H1 (cell line): ENCODE results near the gene MYLK. TPM values are rescaled to one million over a fixed set of nuclear protein-coding genes. Genes with fewer than 3 reads are reported as not detected.

Experiments used
- BCL11A ChIP-seq, 2 experiments: IDR thresholded peaks; one replicate each; pipeline ENCODE4 v1.6.1; 2011; ENCODE audit warnings: low read depth in 2 of 2, low read length in 2 of 2, mild to moderate bottlenecking in 2 of 2
- CHD2 ChIP-seq: IDR thresholded peaks from 2 replicates; pipeline ENCODE4 v1.6.1; 2012; ENCODE audit warnings: low read length, improper control_type of control experiment
- CTBP2 ChIP-seq: IDR thresholded peaks from 2 replicates; pipeline ENCODE4 v1.7.0; 2011; ENCODE audit warnings: borderline replicate concordance, mild to moderate bottlenecking, moderate library complexity, mixed read lengths, low read length; ENCODE audit not compliant: insufficient read depth, insufficient read length
- JUND ChIP-seq: IDR thresholded peaks from 2 replicates; pipeline ENCODE4 v1.6.1; 2011; ENCODE audit warnings: mild to moderate bottlenecking, improper control_type of control experiment, low read length
- POLR2AphosphoS5 ChIP-seq: IDR thresholded peaks from 2 replicates; pipeline ENCODE4 v1.6.1; 2011; ENCODE audit warnings: low read depth, low read length
- RBBP5 ChIP-seq: IDR thresholded peaks from 2 replicates; pipeline ENCODE4 v1.7.1; 2012; ENCODE audit warnings: low read depth, mild to moderate bottlenecking, inconsistent platforms, low read length, moderate library complexity, borderline replicate concordance
- RNF2 ChIP-seq: fragments of 200-900, 300-1000 bp; sonication (generic); IDR thresholded peaks from 2 replicates; pipeline ENCODE4 v1.7.1; 2016; ENCODE audit warnings: borderline replicate concordance, low read depth, mild to moderate bottlenecking, antibody characterized with exemption, low read length; ENCODE audit not compliant: poor library complexity, severe bottlenecking; ENCODE audit errors: missing control alignments
- SIN3A ChIP-seq, 2 experiments: IDR thresholded peaks in 1 of 2; conservative IDR thresholded peaks in 1 of 2; 2 replicates each; pipeline ENCODE4 v1.6.1; 2011 to 2012; ENCODE audit warnings: low read length in 2 of 2, improper control_type of control experiment in 1 of 2, low read depth in 1 of 2, mild to moderate bottlenecking in 1 of 2
- SRF ChIP-seq: IDR thresholded peaks from 2 replicates; pipeline ENCODE4 v1.6.1; 2011; ENCODE audit warnings: mild to moderate bottlenecking, low read depth, low read length, moderate library complexity
- TEAD4 ChIP-seq: IDR thresholded peaks from 2 replicates; pipeline ENCODE4 v1.6.1; 2012; ENCODE audit warnings: low read depth, low read length, inconsistent platforms, mixed read lengths
- polyA plus RNA-seq, 7 experiments: library from polyadenylated mRNA; depleted of rRNA in 3 of 7; stranded (reverse) in 5 of 7; unstranded in 2 of 7; fragments of >200 nt in 5 of 7; fragments of 200-250 nt in 2 of 7; gene quantifications; 1 replicate in 5 of 7; 2 replicates in 1 of 7; 4 replicates in 1 of 7; pipeline versions ENCODE4 v1.2.1 to v1.2.3, GENCODE V29; 2011 to 2013; ENCODE audit warnings: missing spikeins in 2 of 7, mixed read lengths in 2 of 7
- total RNA-seq: library from RNA; stranded (reverse); fragmentation: NEBNext Ultra II Directional; extraction: Animal tissue kit (Norgen Biotek cat#: 25700); gene quantifications from 2 replicates; pipeline ENCODE4 v1.2.1, GENCODE V29; 2021

The MYLK gene
- total and polyA plus RNA-seq, 2 of the 8 experiments (the other 6 are each of a cell fraction or from before 2014, with no cell fraction given) = 11.6 to 21.3 TPM

GRCh38 chr3:123618768-123619484 lies 265.2 kb downstream of the MYLK start (continued):
- TF ChIP-seq POLR2AphosphoS5 (no peak), CHD2 (no peak), SRF (no peak), CTBP2 (no peak), SIN3A (conservative IDR thresholded peaks at IDR 0.05 in 1 of 2, IDR thresholded peaks at IDR 0.05 in 1 of 2; ENCODE audit: low read depth in 1 of 2, low read length in 2 of 2) (no peak), RBBP5 (no peak), JUND (no peak), BCL11A (IDR thresholded peaks at IDR 0.05; ENCODE audit: low read depth in 2 of 2, low read length in 2 of 2) (no peak), RNF2 (no peak), TEAD4 (no peak)
